Left ventricle myocardium inferior (tissue), 1 donor: ENCODE data around the gene CD1D. TPM values are rescaled to one million over a fixed set of nuclear protein-coding genes. Genes with fewer than 3 reads are reported as not detected.
A peak's percentile ranks its signal among the peaks of the same experiment; 100 is the strongest.

Experiments used
- DNase-seq: peaks from one replicate; pipeline ENCODE4 v3.0.0-alpha.2; 2020
- H3K27ac ChIP-seq: fragments of 200-600 bp; replicated peaks from 2 replicates; pipeline ENCODE4 v1.8.0; 2021
- H3K27me3 ChIP-seq: fragments of 200-600 bp; 2 replicates; pipeline ENCODE4 v1.8.0; 2021; ENCODE audit warnings: low read depth
- H3K36me3 ChIP-seq: fragments of 200-600 bp; 2 replicates; pipeline ENCODE4 v1.8.0; 2021
- H3K4me1 ChIP-seq: fragments of 200-600 bp; 2 replicates; pipeline ENCODE4 v1.8.0; 2021
- H3K4me3 ChIP-seq: fragments of 200-600 bp; 2 replicates; pipeline ENCODE4 v1.8.0; 2021; ENCODE audit warnings: mild to moderate bottlenecking, moderate library complexity
- H3K9me3 ChIP-seq: fragments of 200-600 bp; replicated peaks from 2 replicates; pipeline ENCODE4 v1.8.0; 2021
- CTCF ChIP-seq: fragments of 200-600 bp; IDR thresholded peaks from 2 replicates; pipeline ENCODE4 v1.8.0; 2021; ENCODE audit warnings: antibody characterized with exemption, mild to moderate bottlenecking, borderline replicate concordance
- intact Hi-C: fragments of 100-400 bp; cut with micrococcal nuclease; formaldehyde crosslinking; loops from one replicate; pipeline ENCODE4 v1.11.0; 2022
- long read RNA-seq: library from polyadenylated mRNA; unstranded; transcript quantifications from one replicate; pipeline ENCODE4 v2.0.0, GENCODE V29; 2021
- total RNA-seq: library from RNA; stranded (reverse); fragmentation: NEBNext Ultra II Directional; extraction: Animal tissue kit (Norgen Biotek cat#: 25700); gene quantifications from one replicate; pipeline ENCODE4 v1.2.1, GENCODE V29; 2021
- donor health status: DM: no; HTN: yes; CAD: no; lungs with severe emphysema.

The CD1D gene
- 1.4 TPM for total RNA-seq
- long read RNA-seq, partial matches to known transcripts, result 0 of 7 reads
- long read RNA-seq, other reads (novel, unspliced or antisense), result 7 of 7 reads

- Histone ChIP-seq H3K9me3 (no peaks in the 10 kb centered on the region), H3K27me3 (peaks cover 16% of the 10 kb centered on the region), H3K4me3 (peak within 1 kb of the TSS; percentile 78), H3K27ac (peak within 1 kb of the TSS; percentile 67), H3K36me3 (no peaks in the 10 kb centered on the region), H3K4me1 (peaks cover 41% of the 10 kb centered on the region)
- intact Hi-C loops, result no loop called here
- no peak for TF ChIP-seq CTCF
- DNase-seq, result peak; percentile 33
Measured at GRCh38 chr1:158180741-158181576, at the start of gene CD1D. Gene CD1D (plus strand): TSS chr1:158180895. CDS start chr1:158181102, 207 bp downstream.

- no peak for TF ChIP-seq CTCF
- no peak for DNase-seq
- no peaks in the 10 kb centered on the region for H3K27me3 ChIP-seq
- intact Hi-C loops, result no loop called here
- H3K9me3 ChIP-seq, result no peaks in the 10 kb centered on the region
- no peak overlapping the region for H3K4me3 ChIP-seq
- no peak overlapping the region for H3K27ac ChIP-seq
- no peaks in the 10 kb centered on the region for H3K4me1 ChIP-seq
- no peaks in the 10 kb centered on the region for H3K36me3 ChIP-seq
Measured at GRCh38 chr1:158131217-158131616, 49.5 kb upstream of the CD1D start.

GRCh38 chr1:158140764-158141192, 39.9 kb upstream of the CD1D start:
- no peak for TF ChIP-seq CTCF
- Histone ChIP-seq H3K27ac (no peak overlapping the region), H3K27me3 (no peaks in the 10 kb centered on the region), H3K4me3 (no peak overlapping the region), H3K36me3 (no peaks in the 10 kb centered on the region), H3K4me1 (peaks cover 15% of the 10 kb centered on the region), H3K9me3 (peaks cover 4% of the 10 kb centered on the region)
- DNase-seq, result no peak
- intact Hi-C loops, result no loop called here

- H3K4me3 ChIP-seq, result no peak overlapping the region
- H3K36me3 ChIP-seq, result no peaks in the 10 kb centered on the region
- peaks cover 56% of the 10 kb centered on the region for H3K4me1 ChIP-seq
- TF ChIP-seq CTCF, result no peak
- DNase-seq, result peak; percentile 77
- intact Hi-C loops, result no loop called here
- H3K27ac ChIP-seq, result peak overlapping the region; percentile 87
- no peaks in the 10 kb centered on the region for H3K9me3 ChIP-seq
- H3K27me3 ChIP-seq, result no peaks in the 10 kb centered on the region
Measured at GRCh38 chr1:158145173-158145719, 35.4 kb upstream of the CD1D start.

GRCh38 chr1:158146165-158146564, 34.5 kb upstream of the CD1D start:
- peaks cover 57% of the 10 kb centered on the region for H3K4me1 ChIP-seq
- DNase-seq, result no peak
- H3K4me3 ChIP-seq, result no peak overlapping the region
- no peaks in the 10 kb centered on the region for H3K36me3 ChIP-seq
- no peaks in the 10 kb centered on the region for H3K27me3 ChIP-seq
- no peak for TF ChIP-seq CTCF
- H3K27ac ChIP-seq, result peak overlapping the region; percentile 87
- intact Hi-C loops, result no loop called here
- no peaks in the 10 kb centered on the region for H3K9me3 ChIP-seq
